Measurements from ENCODE around the gene GLDC. TPM values are rescaled to one million over a fixed set of nuclear protein-coding genes. Genes with fewer than 3 reads are reported as not detected.
"Not testable (repeated sequence)": the region's sequence is repeated elsewhere in the genome, so short reads cannot be mapped to it uniquely, and the experiment has no call there.

Gene GLDC
- total RNA-seq, 2 experiments from 2014 or later: 5.8 to 6.3 TPM

GRCh38 chr9:6646293-6646636 is 736 bp upstream of the GLDC start:
- Mint-ChIP-seq H3K4me1 (peaks cover 23% of the 10 kb centered on the region), H3K36me3 (no peaks in the 10 kb centered on the region), H3K4me3 (peak overlapping the region; percentile 76), H3K27ac (no peak overlapping the region), H3K27me3 (peaks cover 59% of the 10 kb centered on the region), H3K9me3 (ENCODE audit: low read depth) (no peaks in the 10 kb centered on the region)
- ATAC-seq: peak; percentile 13
- CTCF ChIA-PET: interaction anchor here (1.3 kb wide), 1 partner anchor 21 kb away, joined by 4 read pairs; no protein-coding TSS in a partner anchor
- DNase-seq: no peak

GRCh38 chr9:6645105-6645354 is 499 bp downstream of the GLDC start:
- peak overlapping the region; percentile 45 for H3K4me3 Mint-ChIP-seq
- peaks cover 23% of the 10 kb centered on the region for H3K4me1 Mint-ChIP-seq
- ATAC-seq: peak; percentile 45
- not testable (repeated sequence) for H3K36me3 Mint-ChIP-seq; DNase-seq; H3K9me3 Mint-ChIP-seq (ENCODE audit: low read depth); H3K27ac Mint-ChIP-seq
- CTCF ChIA-PET: interaction anchor here (1.3 kb wide), 1 partner anchor 77 kb away, joined by 5 read pairs; no protein-coding TSS in a partner anchor
- peaks cover 69% of the 10 kb centered on the region for H3K27me3 Mint-ChIP-seq

DNA sequence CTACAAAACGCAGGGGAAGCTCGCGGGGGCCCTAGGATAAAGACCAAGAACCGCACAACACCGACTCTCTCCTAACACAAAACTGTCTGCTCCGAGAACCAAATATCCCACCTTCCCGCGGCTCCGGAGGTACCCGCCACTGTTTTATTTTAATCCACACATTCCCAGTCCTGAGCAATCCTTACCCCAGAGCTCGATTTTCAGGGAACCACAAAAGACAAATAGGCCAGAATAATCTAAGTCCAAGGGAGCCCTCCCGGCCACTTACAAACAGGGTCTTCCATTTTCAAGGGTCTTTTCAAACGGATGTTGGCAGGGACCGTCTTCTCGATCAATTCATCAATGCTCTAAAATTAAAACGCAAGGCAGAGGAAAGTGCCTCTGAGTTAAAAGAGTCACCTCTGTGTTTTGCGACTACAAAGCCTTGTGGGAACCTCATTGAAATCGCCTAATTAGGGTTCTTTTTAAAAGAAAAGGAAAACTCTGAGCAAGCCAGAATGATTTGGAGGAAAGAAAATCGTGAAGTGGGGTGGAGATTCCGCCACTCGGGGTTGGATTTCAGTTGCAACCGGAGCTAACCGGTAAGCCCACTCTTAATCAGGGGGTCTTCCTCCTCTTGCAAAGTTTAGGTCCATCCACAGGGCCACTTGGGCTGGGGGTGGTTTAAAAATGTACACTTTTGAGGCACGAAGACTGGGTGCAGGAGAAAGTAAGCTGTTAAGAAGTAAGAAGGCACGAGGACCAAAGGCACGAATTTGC is 1.0 kb downstream of the GLDC start:
- Mint-ChIP-seq H3K4me1 (peaks cover 23% of the 10 kb centered on the region), H3K27me3 (peaks cover 72% of the 10 kb centered on the region), H3K36me3 (no peaks in the 10 kb centered on the region), H3K4me3 (peak overlapping the region; percentile 45), H3K9me3 (ENCODE audit: low read depth) (no peaks in the 10 kb centered on the region), H3K27ac (no peak overlapping the region)
- CTCF ChIA-PET: interaction anchor here (1.3 kb wide), 1 partner anchor 76 kb away, joined by 5 read pairs; no protein-coding TSS in a partner anchor
- DNase-seq: no peak
- ATAC-seq: no peak

DNA sequence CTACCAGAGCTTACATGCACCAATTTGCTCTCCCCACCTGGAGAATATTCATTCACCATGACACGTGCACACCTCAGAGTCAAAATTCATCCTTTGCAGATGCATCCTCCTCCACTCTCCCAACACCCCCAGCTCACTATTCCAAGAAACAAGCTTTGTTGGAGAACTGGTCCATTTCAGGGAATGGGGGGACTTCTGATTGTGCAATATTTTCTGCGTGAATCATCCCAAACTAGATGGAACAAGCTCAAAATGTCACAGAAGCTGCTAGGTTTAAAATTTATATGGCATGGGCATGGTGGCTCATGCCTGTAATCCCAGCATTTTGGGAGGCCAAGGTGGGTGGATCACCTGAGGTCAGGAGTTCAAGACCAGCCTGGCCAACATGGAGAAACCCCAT is 3.6 kb downstream of the GLDC start:
- ATAC-seq (no peak), DNase-seq (no peak)
- CTCF ChIA-PET: no interaction called here
- peaks cover 56% of the 10 kb centered on the region for H3K27me3 Mint-ChIP-seq
- H3K9me3 Mint-ChIP-seq (ENCODE audit: low read depth): no peaks in the 10 kb centered on the region
- no peaks in the 10 kb centered on the region for H3K36me3 Mint-ChIP-seq
- H3K27ac Mint-ChIP-seq: no peak overlapping the region
- no peak overlapping the region for H3K4me3 Mint-ChIP-seq
- H3K4me1 Mint-ChIP-seq: peaks cover 23% of the 10 kb centered on the region

- CTCF ChIA-PET: no interaction called here
- H3K9me3 Mint-ChIP-seq (ENCODE audit: low read depth): no peaks in the 10 kb centered on the region
- H3K36me3 Mint-ChIP-seq: no peaks in the 10 kb centered on the region
- no peak for DNase-seq
- no peak overlapping the region for H3K27ac Mint-ChIP-seq
- H3K4me3 Mint-ChIP-seq: no peak overlapping the region
- peaks cover 21% of the 10 kb centered on the region for H3K4me1 Mint-ChIP-seq
- no peak for ATAC-seq
- H3K27me3 Mint-ChIP-seq: peaks cover 54% of the 10 kb centered on the region
These were observed 4.0 kb downstream of the GLDC start for GRCh38 chr9:6641561-6641960.

- no peak overlapping the region for H3K27ac Mint-ChIP-seq
- H3K4me1 Mint-ChIP-seq: peaks cover 17% of the 10 kb centered on the region
- H3K36me3 Mint-ChIP-seq: no peaks in the 10 kb centered on the region
- DNase-seq: no peak
- CTCF ChIA-PET: no interaction called here
- no peaks in the 10 kb centered on the region for H3K9me3 Mint-ChIP-seq (ENCODE audit: low read depth)
- ATAC-seq: no peak
- H3K4me3 Mint-ChIP-seq: no peak overlapping the region
- H3K27me3 Mint-ChIP-seq: peaks cover 53% of the 10 kb centered on the region
These were observed 4.5 kb downstream of the GLDC start for GRCh38 chr9:6641056-6641455.

- no peak for DNase-seq
- Mint-ChIP-seq H3K9me3 (ENCODE audit: low read depth) (no peaks in the 10 kb centered on the region), H3K27me3 (peaks cover 48% of the 10 kb centered on the region), H3K36me3 (no peaks in the 10 kb centered on the region), H3K27ac (no peak overlapping the region), H3K4me3 (no peak overlapping the region), H3K4me1 (peaks cover 12% of the 10 kb centered on the region)
- no peak for ATAC-seq
- CTCF ChIA-PET: interaction anchor here (1.5 kb wide), 1 partner anchor 9 kb away, joined by 5 read pairs; no protein-coding TSS in a partner anchor
These were observed 5.1 kb downstream of the GLDC start for GRCh38 chr9:6640268-6641051.

DNA sequence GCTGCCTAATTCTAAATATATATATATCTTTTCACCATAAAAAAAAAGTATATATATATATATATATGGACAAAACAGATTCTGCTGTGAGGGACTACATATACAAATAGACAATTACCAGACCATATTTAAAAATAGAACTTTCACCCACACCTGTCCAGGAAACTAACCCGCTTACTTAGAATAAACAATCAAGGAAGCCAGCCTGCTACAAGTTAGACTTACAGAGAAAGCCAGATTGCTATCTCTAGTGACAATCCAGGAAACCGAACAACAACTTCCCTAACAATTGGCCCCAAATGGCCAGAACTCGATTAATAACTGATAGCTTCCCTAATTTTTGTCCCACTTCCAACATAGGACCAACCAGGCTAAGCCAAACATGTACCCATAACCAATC is 5.9 kb downstream of the GLDC start:
- CTCF ChIA-PET: interaction anchor here (0.7 to 1.5 kb wide), 2 partner anchors 10 to 29 kb away, joined by 3 to 5 read pairs; no protein-coding TSS in a partner anchor
- peaks cover 8% of the 10 kb centered on the region for H3K4me1 Mint-ChIP-seq
- ATAC-seq: no peak
- H3K4me3 Mint-ChIP-seq: no peak overlapping the region
- no peaks in the 10 kb centered on the region for H3K9me3 Mint-ChIP-seq (ENCODE audit: low read depth)
- H3K36me3 Mint-ChIP-seq: no peaks in the 10 kb centered on the region
- no peak overlapping the region for H3K27ac Mint-ChIP-seq
- H3K27me3 Mint-ChIP-seq: peaks cover 47% of the 10 kb centered on the region
- DNase-seq: no peak

DNA sequence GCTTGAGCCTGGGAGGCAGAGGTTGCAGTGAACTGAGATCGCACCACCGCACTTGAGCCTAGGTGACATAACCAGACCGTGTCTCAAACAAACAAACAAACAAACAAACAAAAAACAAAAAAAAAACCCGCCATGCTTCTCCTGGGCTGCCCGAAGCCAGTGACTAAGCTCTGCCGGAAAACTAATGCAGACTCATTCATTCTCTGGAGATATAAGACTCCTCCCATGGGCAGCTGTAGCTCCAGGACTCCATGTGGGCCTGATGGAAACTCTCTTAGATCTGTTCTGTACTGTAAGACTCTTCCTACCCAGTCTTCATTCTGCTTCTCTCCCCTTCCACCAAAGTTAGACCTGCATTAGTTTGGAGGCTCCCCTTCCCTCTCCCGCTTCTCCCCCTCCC is 11.1 kb downstream of the GLDC start:
- Mint-ChIP-seq H3K36me3 (no peaks in the 10 kb centered on the region), H3K27ac (no peak overlapping the region), H3K4me3 (no peak overlapping the region), H3K27me3 (peaks cover 10% of the 10 kb centered on the region), H3K9me3 (ENCODE audit: low read depth) (no peaks in the 10 kb centered on the region), H3K4me1 (no peaks in the 10 kb centered on the region)
- DNase-seq (no peak), ATAC-seq (no peak)
- CTCF ChIA-PET: interaction anchor here (0.9 kb wide), 1 partner anchor 15 kb away, joined by 5 read pairs; no protein-coding TSS in a partner anchor

- H3K4me1 Mint-ChIP-seq: no peaks in the 10 kb centered on the region
- ATAC-seq: no peak
- H3K27ac Mint-ChIP-seq: no peak overlapping the region
- no peaks in the 10 kb centered on the region for H3K9me3 Mint-ChIP-seq (ENCODE audit: low read depth)
- no peak for DNase-seq
- CTCF ChIA-PET: interaction anchor here (0.6 to 0.9 kb wide), 2 partner anchors 16 to 205 kb away, joined by 3 to 5 read pairs; no protein-coding TSS in a partner anchor
- peaks cover 15% of the 10 kb centered on the region for H3K27me3 Mint-ChIP-seq
- no peak overlapping the region for H3K4me3 Mint-ChIP-seq
- no peaks in the 10 kb centered on the region for H3K36me3 Mint-ChIP-seq
These were observed 12.2 kb downstream of the GLDC start for GRCh38 chr9:6633378-6633777.

DNA sequence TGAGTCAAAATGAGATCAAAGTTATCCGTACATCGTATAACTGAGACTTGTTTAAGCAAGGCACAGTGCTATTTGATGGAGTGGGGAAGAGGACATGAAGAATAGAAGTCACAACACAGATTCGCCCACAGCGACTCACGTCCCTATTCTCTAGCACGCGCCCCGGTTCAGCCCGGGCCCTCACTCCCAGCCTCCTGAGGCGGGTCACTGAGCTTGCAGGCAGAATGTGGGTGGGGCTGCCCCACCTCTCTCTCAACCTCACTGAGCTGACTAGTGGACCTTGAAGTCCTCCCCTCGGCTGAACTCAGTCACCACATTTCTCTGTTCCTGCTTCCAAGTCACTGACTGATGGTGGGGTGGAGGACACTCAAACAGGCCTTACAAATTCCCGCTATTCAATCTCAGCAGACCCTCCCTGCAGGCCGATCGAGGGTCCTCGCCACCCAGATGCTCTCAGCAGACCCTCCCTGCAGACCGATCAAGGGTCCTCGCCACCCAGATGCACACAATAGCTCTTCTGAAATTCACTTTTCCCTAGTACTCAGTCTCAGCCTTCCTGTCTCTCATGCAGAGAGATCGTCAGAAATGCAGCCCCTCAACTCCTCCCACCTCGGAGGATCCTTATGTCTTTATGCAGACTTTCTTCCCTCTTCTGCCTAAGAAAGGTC is 12.9 kb downstream of the GLDC start:
- Mint-ChIP-seq H3K9me3 (ENCODE audit: low read depth) (no peaks in the 10 kb centered on the region), H3K27me3 (peaks cover 21% of the 10 kb centered on the region), H3K36me3 (no peaks in the 10 kb centered on the region), H3K4me1 (peaks cover 2% of the 10 kb centered on the region), H3K4me3 (no peak overlapping the region), H3K27ac (no peak overlapping the region)
- no peak for DNase-seq
- CTCF ChIA-PET: no interaction called here
- no peak for ATAC-seq

DNA sequence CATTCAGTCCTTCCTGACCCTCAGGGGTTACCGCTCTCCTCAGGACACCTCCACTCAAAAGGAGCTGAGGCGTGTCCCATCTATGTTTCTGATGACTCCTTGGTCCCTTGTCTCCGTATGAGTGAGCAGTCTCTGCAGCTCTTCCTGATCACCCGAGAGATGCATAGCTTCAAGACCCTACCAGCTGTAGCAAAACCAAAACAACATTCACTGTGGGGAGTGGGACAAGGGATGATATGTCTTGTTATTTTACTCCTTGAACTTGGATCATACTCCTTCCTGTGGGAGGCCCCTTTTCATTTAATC is 14.4 kb downstream of the GLDC start:
- DNase-seq (no peak), ATAC-seq (no peak)
- peaks cover 27% of the 10 kb centered on the region for H3K27me3 Mint-ChIP-seq
- no peaks in the 10 kb centered on the region for H3K9me3 Mint-ChIP-seq (ENCODE audit: low read depth)
- CTCF ChIA-PET: no interaction called here
- H3K4me3 Mint-ChIP-seq: no peak overlapping the region
- H3K4me1 Mint-ChIP-seq: peaks cover 2% of the 10 kb centered on the region
- H3K27ac Mint-ChIP-seq: no peak overlapping the region
- H3K36me3 Mint-ChIP-seq: no peaks in the 10 kb centered on the region

DNA sequence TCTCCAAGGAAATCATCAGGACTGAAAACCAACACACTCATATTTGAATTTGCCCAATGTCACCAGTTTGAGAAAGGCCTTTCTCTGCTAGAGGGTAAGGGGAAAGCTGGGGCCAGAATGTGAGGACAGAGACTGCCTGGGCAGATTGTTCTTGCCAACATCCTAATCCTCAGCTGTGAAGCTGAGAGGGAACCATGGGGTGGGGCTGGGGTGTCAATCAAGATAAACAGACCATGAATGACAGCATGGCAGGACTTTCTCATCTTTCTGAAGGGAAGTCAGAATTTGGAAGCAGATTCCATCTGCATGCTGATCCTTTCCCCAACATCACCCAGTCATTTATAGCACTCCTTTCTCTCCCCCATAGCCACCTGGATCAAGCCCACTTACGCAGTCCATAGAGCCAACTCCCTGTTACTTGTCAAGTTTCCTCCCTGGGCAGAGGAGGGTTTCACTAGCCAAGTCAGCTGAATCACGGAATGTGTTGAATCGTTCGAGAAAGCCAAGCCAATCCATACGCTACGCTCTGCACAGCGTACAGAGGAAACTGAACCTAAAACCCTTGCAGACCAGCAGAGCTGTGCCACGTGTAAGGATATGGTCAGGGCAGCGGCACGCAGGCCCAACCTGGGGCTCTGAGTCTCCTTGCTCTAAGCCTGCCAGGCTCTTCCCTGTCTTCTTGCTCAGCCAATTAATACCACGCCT is 14.9 kb downstream of the GLDC start:
- Mint-ChIP-seq H3K4me1 (peaks cover 2% of the 10 kb centered on the region), H3K27me3 (peaks cover 30% of the 10 kb centered on the region), H3K9me3 (ENCODE audit: low read depth) (no peaks in the 10 kb centered on the region), H3K27ac (no peak overlapping the region), H3K4me3 (no peak overlapping the region), H3K36me3 (no peaks in the 10 kb centered on the region)
- ATAC-seq: no peak
- DNase-seq: no peak
- CTCF ChIA-PET: no interaction called here

Data from activated CD8-positive, alpha-beta memory T cell treated with anti-CD3 and anti-CD28 coated beads, Interleukin-2, amount 10 ng/mL, durations not matched to agents 7 days and 5 days (primary cell).